ENCODE results near the gene ATG16L2.

ATG16L2 gene

GRCh38 chr11:72834905-72835304 lies 20.7 kb downstream of the ATG16L2 start:
- peak in 1 of 2 experiments; percentile 32 for DNase-seq (ENCODE audit: low read depth in 1 of 2, low spot score in 1 of 2)
- Histone ChIP-seq H3K27ac (replicated peaks) (no peak overlapping the region; the same call in 1 of the 2 replicates), H3K27me3 (ENCODE audit: insufficient read depth, poor library complexity, severe bottlenecking) (no peaks in the 10 kb centered on the region), H3K4me3 (replicated peaks; ENCODE audit: insufficient read depth, low read length) (no peak overlapping the region)
- no peak for TF ChIP-seq GABPA (IDR thresholded peaks at IDR 0.05; ENCODE audit: low read depth)
- no peak for TF ChIP-seq SPI1 (IDR thresholded peaks at IDR 0.05; ENCODE audit: borderline replicate concordance, low read depth)
- TF ChIP-seq REST (IDR thresholded peaks at IDR 0.05; ENCODE audit: insufficient replicate concordance, low read depth): no peak
- peak; percentile 47; the same call in 1 of the 2 replicates for TF ChIP-seq POLR2AphosphoS5 (IDR thresholded peaks at IDR 0.05; ENCODE audit: low read depth)
- TF ChIP-seq CTCF (IDR thresholded peaks at IDR 0.05; ENCODE audit: insufficient read depth, low read length): no peak

GRCh38 chr11:72836111-72836510 lies 21.9 kb downstream of the ATG16L2 start:
- Histone ChIP-seq H3K27ac (replicated peaks) (no peak overlapping the region), H3K27me3 (ENCODE audit: insufficient read depth, poor library complexity, severe bottlenecking) (no peaks in the 10 kb centered on the region), H3K4me3 (replicated peaks; ENCODE audit: insufficient read depth, low read length) (no peak overlapping the region)
- no peak for DNase-seq (ENCODE audit: low read depth in 1 of 2, low spot score in 1 of 2)
- TF ChIP-seq SPI1 (IDR thresholded peaks at IDR 0.05; ENCODE audit: borderline replicate concordance, low read depth): no peak

GRCh38 chr11:72838691-72839305 lies 24.6 kb downstream of the ATG16L2 start:
- TF ChIP-seq REST (IDR thresholded peaks at IDR 0.05; ENCODE audit: insufficient replicate concordance, low read depth): no peak
- TF ChIP-seq SPI1 (IDR thresholded peaks at IDR 0.05; ENCODE audit: borderline replicate concordance, low read depth): no peak
- TF ChIP-seq POLR2AphosphoS5 (IDR thresholded peaks at IDR 0.05; ENCODE audit: low read depth): no peak
- no peak for TF ChIP-seq CTCF (IDR thresholded peaks at IDR 0.05; ENCODE audit: insufficient read depth, low read length)
- no peak for TF ChIP-seq GABPA (IDR thresholded peaks at IDR 0.05; ENCODE audit: low read depth)
- Histone ChIP-seq H3K4me3 (replicated peaks; ENCODE audit: insufficient read depth, low read length) (no peak overlapping the region), H3K27me3 (ENCODE audit: insufficient read depth, poor library complexity, severe bottlenecking) (no peaks in the 10 kb centered on the region), H3K27ac (replicated peaks) (no peak overlapping the region)
- DNase-seq (ENCODE audit: low read depth in 1 of 2, low spot score in 1 of 2): no peak

DNA sequence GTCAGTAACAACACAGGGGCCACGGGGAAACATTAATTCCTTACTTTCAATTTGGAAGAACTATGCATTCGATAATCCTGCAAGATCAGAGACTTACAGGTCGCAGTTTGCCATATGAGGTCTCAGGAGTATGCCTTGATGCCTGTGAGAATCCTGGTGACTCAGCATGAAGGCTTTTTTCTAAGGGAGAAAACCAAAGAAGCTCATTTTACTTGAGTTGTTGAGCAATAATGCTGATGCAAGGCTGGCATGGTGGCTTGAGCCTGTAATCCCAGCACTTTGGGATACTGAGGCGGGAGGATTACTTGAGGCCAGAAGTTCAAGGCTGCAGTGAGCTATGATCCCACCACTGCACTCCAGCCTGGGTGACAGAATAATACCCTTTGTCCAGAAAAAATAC lies 26.6 kb downstream of the ATG16L2 start:
- Histone ChIP-seq H3K27me3 (ENCODE audit: insufficient read depth, poor library complexity, severe bottlenecking) (no peaks in the 10 kb centered on the region), H3K27ac (replicated peaks) (no peak overlapping the region), H3K4me3 (replicated peaks; ENCODE audit: insufficient read depth, low read length) (no peak overlapping the region)
- peak in 1 of 2 experiments; percentile 16 for DNase-seq (ENCODE audit: low read depth in 1 of 2, low spot score in 1 of 2)
- no peak for TF ChIP-seq SPI1 (IDR thresholded peaks at IDR 0.05; ENCODE audit: borderline replicate concordance, low read depth)
- no peak for TF ChIP-seq REST (IDR thresholded peaks at IDR 0.05; ENCODE audit: insufficient replicate concordance, low read depth)
- no peak for TF ChIP-seq POLR2AphosphoS5 (IDR thresholded peaks at IDR 0.05; ENCODE audit: low read depth)
- no peak for TF ChIP-seq CTCF (IDR thresholded peaks at IDR 0.05; ENCODE audit: insufficient read depth, low read length)
- TF ChIP-seq GABPA (IDR thresholded peaks at IDR 0.05; ENCODE audit: low read depth): no peak

Measured in HL-60 (cell line).